Epithelial cell of prostate (primary cell): Measurements from ENCODE around the gene MAPKAPK5.
"Not testable (repeated sequence)": the region's sequence is repeated elsewhere in the genome, so short reads cannot be mapped to it uniquely, and the experiment has no call there.

Experiments used
- DNase-seq: peaks from one replicate; pipeline ENCODE4 v3.0.0-alpha.2; 2011; ENCODE audit warnings: low read depth, low spot score
- H3K27ac ChIP-seq: fragments of 450-650 bp; 2 replicates; pipeline ENCODE4 v1.5.1; 2017; ENCODE audit warnings: mild to moderate bottlenecking

Gene MAPKAPK5

DNA sequence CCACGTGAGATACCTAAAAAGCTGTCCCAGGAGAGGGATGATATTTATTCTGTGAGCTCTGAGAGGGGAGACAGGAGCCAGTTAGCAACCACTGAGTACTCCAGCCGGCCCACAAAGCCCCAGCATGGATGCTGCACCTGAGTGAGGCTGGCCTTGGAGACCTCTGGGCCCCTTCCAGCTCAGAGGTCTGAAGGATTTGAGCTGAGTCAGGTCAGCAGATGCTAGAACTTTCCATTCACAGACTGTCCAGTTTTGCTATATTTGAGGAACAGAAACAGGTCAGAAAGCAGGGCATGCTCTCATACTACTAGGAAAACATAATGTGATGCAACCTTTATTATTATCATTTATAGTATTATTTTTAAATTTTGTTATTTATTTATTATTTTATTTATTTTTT, 15.0 kb upstream of the MAPKAPK5 start:
- H3K27ac ChIP-seq, result no peak overlapping the region
- no peak for DNase-seq

DNA sequence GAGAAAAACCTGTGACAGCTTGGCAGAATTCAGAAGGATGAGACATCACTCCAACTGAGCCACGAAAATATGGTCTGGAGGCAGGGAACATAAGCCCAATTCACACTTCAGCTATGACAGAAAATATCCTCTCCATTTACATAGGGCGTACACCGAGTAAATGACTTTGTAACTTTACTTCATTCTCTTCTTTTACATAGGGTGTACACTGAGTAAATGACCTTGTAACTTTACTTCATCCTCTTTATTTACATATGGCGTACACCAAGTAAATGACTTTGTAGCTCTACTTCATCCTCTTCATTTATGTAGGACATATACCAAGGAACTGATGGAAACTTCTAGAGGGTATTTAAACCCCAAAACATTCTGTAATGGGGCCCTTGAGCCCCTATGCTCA, 14.1 kb upstream of the MAPKAPK5 start:
- DNase-seq, result no peak

DNA sequence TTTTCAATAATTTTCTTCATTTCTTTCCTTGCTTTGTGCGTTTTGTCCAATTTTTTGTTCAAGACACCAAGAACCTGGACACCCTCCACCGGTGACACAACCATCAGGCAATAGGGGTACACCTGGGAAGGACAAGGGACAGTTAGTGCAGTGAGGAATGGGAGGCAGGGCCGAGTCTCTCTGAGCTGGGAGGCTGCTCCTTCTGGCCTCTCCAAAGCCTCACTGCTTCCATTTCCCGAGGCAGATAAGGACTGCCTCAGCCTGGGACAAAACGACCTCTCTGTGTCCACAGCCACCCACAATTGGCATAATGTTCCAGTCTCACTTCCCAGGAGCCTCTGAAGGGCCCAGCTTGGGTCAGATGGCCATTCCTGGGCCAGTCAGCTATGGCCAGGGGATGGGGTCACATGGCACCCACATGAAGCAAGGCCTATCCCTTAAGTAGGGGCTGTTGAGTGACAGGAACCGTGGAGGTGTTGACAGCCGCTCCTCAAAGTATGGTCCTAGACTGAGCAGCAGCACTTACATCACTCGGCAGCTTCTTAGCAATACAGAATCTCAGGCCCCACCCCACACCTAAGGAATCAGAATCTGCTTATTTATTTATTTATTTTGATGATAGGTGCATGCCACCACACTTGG, 13.6 kb upstream of the MAPKAPK5 start:
- DNase-seq, result no peak
- H3K27ac ChIP-seq, result no peak overlapping the region

More for the DNA sequence above, 14.1 kb upstream of the MAPKAPK5 start:
- no peak overlapping the region for H3K27ac ChIP-seq

DNA sequence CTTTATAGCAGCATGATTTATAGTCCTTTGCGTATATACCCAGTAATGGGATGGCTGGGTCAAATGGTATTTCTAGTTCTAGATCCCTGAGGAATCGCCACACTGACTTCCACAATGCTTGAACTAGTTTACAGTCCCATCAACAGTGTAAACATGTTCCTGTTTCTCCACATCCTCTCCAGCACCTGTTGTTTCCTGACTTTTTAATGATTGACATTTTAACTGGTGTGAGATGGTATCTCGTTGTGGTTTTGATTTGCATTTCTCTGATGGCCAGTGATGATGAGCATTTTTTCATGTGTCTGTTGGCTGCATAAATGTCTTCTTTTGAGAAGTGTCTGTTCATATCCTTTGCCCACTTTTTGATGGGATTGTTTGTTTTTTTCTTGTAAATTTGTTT, 12.4 kb upstream of the MAPKAPK5 start:
- H3K27ac ChIP-seq, DNase-seq: not testable (repeated sequence)

DNA sequence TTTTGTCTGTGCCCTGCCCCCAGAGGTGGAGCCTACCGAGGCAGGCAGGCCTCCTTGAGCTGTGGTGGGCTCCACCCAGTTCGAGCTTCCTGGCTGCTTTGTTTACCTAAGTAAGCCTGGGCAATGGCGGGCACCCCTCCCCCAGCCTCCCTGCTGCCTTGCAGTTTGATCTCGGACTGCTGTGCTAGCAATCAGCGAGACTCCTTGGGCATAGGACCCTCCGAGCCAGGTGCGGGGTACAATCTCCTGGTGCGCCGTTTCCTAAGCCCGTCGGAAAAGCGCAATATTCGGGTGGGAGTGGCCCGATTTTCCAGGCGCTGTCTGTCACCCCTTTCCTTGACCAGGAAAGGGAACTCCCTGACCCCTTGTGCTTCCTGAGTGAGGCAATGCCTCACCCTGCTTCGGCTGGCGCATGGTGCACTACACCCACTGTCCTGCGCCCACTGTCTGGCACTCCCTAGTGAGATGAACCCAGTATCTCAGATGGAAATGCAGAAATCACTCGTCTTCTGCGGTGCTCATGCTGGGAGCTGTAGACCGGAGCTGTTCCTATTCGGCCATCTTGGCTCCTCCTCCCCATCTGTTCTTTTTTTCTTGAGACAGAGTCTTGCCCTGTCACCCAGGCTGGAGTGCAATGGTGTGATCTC, 7.2 kb upstream of the MAPKAPK5 start:
- H3K27ac ChIP-seq, result not testable (repeated sequence)

DNA sequence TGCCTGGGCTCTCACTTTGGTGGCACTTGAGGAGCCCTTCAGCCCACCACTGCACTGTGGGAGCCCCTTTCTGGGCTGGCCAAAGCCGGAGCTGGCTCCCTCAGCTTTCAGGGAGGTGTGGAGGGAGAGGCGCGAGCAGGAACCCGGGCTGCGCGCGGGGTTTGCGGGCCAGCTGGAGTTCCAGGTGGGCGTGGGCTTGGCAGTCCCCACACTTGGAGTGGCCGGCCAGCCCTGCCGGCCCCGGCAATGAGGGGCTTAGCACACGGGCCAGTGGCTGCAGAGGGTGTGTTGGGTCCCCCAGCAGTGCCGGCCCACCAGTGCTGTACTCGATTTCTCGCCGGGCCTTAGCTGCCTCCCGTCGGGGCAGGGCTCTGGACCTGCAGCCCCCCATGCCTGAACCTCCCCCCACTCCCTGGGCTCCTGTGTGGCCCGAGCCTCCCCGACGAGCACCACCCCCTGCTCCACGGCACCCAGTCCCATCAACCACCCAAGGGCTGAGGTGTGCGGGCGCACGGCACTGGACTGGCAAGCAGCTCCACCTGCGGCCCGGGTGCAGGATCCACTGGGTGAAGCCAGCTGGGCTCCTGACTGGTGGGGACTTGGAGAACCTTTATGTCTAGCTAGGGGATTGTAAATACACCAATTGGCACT, 6.4 kb upstream of the MAPKAPK5 start:
- not testable (repeated sequence) for DNase-seq, H3K27ac ChIP-seq

More for the DNA sequence above, 7.2 kb upstream of the MAPKAPK5 start:
- not testable (repeated sequence) for DNase-seq

DNA sequence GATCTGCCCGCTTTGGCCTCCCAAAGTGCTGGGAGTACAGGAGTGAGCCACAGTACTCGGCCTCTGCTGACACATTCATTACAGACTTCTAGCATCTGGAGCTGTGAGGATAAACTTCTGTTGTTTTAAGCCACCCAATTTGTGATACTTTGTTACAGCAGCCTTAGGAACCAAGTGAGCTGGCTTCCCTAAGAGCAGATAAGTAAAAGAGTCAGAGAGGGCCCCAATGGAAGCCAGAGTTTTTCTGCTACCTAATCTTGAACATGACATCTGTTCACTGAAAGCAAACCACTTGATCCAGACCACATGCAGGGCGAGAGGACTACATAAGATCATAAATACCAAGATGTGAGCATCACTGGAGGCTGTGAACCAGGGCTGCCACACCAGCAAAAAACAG, 3.7 kb upstream of the MAPKAPK5 start:
- DNase-seq, result no peak
- H3K27ac ChIP-seq, result no peak overlapping the region

DNA sequence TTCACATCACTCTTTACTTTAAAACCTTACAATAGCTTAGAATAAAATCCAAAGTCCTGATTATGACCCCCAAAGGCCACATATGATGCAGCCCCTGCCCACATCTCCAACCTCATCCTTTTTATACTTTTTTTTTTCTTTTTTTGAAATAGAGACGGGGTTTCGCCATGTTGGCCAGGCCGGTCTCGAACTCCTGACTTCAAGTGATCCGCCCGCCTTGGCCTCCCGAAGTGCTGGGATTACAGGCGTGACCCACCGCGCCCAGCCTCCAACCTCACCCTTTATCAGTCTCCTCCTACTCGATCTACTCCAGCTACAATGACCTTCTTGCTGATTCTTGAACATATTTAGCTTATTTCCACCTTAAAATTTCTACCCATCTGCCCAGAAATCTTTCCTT, 1.2 kb upstream of the MAPKAPK5 start:
- DNase-seq, result no peak
- peak overlapping the region; percentile 88 for H3K27ac ChIP-seq

DNA sequence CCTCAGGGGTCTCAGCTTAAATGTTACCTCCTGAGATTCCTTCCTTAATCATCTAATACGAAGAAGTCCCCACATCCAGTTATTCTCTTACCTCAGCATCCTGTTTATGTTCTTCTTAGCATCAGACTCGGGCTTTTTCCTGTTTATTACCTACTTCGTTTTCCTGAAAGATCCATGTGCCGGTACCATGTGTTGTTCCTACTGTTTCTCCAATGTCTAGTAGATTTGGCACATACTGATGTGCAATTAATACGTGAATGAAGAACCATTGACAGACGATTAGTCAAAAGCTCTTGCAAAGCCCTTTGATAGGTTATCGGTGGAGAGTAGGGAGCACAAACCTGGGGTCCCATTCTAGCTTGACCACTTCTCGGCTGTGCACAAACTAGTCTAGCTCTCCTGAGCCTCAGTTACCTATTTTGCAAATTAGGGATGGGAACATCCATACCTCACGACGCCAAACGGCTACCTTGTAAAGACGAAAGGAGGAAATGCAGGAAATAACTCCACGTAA, 735 bp upstream of the MAPKAPK5 start:
- peak overlapping the region; percentile 88 for H3K27ac ChIP-seq
- no peak for DNase-seq

DNA sequence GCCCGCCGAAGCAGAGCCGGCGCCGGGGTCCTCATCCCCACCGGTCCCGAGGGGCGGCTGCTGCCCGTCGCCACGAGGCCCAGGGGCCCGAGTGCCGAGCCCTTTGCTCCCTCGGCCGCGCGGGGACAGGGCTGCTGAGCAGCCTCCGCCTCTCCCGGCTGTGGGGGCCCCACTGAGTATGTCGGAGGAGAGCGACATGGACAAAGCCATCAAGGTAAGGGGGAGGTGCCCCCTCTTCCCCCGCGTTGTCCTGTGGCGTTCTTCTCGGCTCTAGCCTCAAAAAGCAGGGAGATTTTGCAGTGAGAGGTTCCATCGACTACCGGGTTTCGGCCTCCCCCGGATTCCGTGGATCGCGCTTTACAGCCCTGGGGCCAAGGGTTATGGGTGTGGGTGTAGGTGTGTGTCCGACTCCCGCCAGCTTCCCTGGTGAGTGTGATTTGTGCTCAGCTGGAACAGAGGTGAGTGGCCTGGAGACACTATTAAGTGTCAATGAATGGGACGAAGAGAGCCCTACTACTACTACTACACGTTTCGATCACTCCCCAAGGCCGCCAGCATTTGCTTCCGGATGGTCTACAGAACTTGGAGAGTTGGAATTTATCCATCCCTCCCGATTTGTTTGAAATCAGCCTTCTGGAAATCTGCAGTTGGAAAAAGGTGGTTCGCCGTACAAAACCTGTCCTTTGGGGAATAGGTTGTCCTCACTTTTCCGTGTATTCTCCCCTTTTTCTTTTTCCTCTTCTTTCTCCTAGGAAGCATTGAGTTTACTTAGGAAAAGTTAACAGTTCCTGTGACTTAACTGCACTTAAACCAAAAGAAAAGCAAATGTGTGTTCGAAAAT, 748 bp downstream of the MAPKAPK5 start:
- DNase-seq, result no peak

DNA sequence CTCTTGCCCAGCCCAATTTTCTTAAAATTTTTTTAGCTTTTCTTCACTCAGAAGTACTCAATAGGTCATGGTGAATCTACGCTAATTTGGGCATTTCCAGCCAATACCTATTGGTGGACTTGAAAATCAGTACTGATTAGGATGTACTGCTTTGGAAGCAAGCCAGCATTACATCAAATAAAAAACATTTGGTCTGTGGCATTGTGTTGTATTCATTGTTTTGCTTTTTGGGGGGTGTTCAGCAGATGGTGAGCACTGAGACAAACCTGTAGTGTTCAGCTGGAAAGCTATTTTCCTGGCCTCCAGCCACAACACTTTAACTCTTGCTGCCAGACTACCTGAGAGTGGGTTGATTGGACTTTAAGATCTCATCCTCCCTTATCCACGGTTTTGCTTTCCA, 4.0 kb downstream of the MAPKAPK5 start:
- no peak for DNase-seq

More for the DNA sequence above, 748 bp downstream of the MAPKAPK5 start:
- peak overlapping the region; percentile 88 for H3K27ac ChIP-seq

DNA sequence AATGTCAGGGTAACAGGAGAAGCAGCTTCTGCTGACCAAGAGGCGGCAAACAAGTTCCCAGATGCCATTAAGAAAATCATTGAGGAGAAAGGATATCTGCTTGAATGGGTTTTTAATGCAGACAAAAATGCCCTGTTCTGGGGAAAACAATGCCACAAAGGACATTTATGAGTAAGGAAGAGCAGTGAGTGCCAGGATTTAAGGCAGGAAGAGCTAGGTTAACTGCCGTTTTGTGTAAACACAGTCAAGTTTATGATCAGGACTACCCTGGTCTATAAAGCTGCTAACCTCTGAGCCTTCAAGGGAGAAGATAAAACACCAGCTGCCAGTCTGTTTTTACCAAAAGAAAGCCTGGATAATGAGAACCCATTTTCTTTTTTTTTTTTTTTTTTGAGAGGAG, 8.5 kb downstream of the MAPKAPK5 start:
- H3K27ac ChIP-seq, result no peak overlapping the region
- no peak for DNase-seq

More for the DNA sequence above, 4.0 kb downstream of the MAPKAPK5 start:
- H3K27ac ChIP-seq, result peak overlapping the region; percentile 61

DNA sequence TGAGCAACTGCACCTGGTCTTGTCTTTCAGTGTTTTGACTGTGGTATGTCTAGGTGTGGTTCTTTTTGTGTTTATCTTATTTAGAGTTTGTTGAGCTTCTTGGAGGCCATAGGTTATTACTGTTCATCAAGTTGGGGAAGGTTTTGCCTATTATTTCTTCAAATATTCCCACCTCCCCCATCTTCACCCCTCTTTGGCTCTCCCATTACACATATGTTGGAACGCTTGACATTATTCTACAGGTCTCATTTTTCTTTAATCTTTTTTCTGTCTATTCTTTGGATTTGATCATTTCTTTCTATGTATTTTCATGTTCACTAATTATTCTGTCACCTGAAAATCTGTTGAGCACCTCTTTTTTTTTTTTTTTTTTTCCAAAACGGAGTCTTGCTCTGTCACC, 16.2 kb downstream of the MAPKAPK5 start:
- DNase-seq, result no peak
- H3K27ac ChIP-seq, result no peak overlapping the region

DNA sequence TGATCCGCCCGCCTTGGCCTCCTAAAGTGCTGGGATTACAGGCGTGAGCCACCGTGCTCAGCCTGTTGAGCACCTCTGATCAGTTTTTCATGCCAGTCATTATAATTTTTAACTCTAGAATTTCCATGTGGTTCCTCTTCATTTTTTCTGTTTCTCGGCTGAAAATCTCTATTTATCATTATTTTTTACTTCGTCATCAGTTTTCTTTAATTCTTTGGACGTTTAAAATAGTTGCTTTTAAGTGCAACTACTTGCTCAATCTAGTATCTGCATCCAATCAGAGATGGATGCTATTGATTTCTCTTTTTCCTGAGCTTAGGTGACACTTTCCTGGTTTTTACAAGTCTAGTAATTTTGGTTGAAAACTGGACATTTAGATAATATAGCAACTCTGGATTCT, 16.8 kb downstream of the MAPKAPK5 start:
- DNase-seq, result no peak

DNA sequence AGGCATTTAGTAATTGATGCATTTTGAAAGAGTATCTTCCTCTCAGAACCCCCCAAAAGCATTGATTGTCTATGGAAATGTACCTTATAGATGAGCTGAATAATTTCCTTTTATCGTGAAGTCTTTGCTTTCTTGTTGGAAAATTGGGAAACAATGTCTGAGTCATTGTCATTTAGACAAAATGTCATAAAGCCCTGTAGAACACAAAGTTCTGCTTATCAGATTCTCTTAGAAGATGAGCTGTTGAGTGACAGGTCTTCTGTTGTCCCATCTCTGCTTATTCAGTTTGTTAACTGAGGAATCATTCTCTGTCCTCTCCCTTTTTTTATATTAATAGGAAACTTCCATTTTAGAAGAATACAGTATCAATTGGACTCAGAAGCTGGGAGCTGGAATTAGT, 22.9 kb downstream of the MAPKAPK5 start:
- no peak overlapping the region for H3K27ac ChIP-seq
- DNase-seq, result no peak

More for the DNA sequence above, 16.8 kb downstream of the MAPKAPK5 start:
- H3K27ac ChIP-seq, result no peak overlapping the region

DNA sequence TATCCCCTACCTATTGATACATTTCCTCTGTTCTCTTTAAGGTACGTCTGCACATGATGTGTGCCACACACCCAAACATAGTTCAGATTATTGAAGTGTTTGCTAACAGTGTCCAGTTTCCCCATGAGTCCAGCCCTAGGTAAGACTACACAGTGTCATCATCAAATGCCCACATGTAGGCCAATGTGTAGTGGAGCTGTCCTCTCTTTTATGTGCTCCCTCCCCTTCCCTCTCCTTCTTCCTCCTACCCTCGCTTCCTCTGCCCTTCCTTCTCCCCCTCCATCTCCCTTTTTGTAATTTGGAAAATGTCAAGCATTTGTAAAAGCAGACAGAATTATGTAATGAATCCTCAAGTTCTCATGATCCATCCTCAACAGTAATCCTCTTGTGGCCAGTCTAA, 25.5 kb downstream of the MAPKAPK5 start:
- DNase-seq, result no peak
- H3K27ac ChIP-seq, result no peak overlapping the region

DNA sequence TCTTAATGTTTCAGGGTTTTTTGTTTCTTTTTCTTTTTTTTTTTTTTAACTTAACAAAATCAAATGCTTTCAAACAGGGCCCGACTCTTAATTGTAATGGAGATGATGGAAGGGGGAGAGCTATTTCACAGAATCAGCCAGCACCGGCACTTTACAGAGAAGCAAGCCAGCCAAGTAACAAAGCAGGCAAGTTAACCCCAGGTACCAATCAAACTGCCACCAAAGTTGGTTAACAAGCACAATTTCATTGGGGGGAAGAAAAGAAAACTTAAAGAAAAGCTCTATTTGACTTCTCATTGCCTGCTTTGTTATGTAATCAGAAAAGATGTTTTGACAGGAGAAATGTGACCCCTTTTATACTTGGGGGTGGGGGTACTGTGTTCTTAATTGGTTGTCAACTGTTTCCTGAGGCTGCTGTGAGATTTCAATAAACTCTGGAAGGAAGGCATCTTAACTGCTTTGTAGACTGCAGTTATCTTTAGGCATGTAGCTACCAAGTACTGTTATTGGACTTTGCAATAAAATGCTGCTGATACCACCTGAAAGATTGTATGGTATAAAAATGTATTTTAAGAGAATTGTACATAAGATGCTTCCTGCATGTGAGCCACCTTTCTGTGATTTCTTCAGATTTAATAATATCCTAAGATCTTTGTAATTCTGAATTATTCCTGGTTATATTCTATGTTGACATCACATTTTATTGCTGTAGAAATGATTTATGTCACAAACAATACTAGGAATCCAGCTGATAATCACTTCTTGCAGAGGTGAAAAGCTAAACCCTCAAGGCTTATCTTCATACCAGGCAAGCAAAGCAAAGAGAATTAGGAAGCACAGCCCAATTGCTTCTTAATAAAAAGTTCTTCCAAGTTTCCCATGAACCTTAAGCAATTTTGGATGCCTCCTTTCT, 26.9 kb downstream of the MAPKAPK5 start:
- H3K27ac ChIP-seq, result no peak overlapping the region
- DNase-seq, result no peak

DNA sequence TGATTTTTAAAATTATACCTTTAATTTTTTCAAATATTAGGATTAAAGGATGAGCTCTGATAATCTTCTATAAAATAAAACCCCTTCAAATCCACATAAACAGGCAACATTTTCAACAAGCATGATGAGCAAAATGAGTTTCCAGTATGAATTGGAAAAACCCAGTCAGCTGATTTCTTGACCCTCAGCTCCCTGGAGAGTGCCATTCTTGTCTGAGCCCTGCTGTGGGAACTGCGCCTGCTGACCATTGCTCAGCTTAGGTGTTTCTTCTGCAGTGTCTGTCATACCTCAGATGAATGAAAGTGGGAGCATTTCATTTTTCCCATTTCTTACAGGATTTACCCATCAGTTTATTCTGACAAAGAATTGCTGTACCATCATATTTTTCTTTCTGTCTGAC, 27.6 kb downstream of the MAPKAPK5 start:
- no peak for DNase-seq
- H3K27ac ChIP-seq, result no peak overlapping the region

DNA sequence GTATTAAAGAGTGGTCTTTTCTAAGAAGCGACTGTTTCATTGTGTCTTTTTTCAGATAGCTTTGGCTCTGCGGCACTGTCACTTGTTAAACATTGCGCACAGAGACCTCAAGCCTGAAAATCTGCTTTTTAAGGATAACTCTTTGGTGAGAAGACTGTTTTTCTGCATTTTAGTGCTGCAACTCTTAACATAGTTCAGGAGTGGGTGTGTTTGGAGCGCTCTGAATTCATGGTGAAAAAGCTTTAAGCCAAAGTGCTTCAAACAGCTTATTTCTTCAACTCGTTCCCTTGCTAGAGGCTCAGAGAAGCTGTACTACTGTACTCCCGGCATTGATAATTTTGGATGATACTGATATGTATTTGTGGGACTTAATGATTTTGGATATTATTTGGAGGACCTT, 28.2 kb downstream of the MAPKAPK5 start:
- no peak for DNase-seq
- no peak overlapping the region for H3K27ac ChIP-seq
